Liver (tissue), 3 donors: ENCODE results near the gene ACTR2.

Experiments
- FOXA1 ChIP-seq: IDR thresholded peaks from 2 replicates; pipeline ENCODE4 v1.6.1; 2016; ENCODE audit warnings: antibody characterized with exemption
- HNF4A ChIP-seq, 2 donors: conservative IDR thresholded peaks; 2 replicates each; pipeline ENCODE4 v1.6.1; 2016; ENCODE audit warnings: antibody characterized with exemption in 2 of 2, mild to moderate bottlenecking in 2 of 2
- JUND ChIP-seq, 2 donors: IDR thresholded peaks; 2 replicates each; pipeline ENCODE4 v1.6.1; 2016; ENCODE audit warnings: antibody characterized with exemption in 2 of 2
- RAD21 ChIP-seq, 2 donors: IDR thresholded peaks; 2 replicates each; pipeline ENCODE4 v1.6.1; 2016; ENCODE audit warnings: antibody characterized with exemption in 2 of 2, mild to moderate bottlenecking in 2 of 2
- SP1 ChIP-seq: IDR thresholded peaks from 2 replicates; pipeline ENCODE4 v1.6.1; 2018; ENCODE audit warnings: antibody characterized with exemption, mild to moderate bottlenecking
- YY1 ChIP-seq: IDR thresholded peaks from 2 replicates; pipeline ENCODE4 v1.6.1; 2016; ENCODE audit warnings: antibody characterized with exemption, mild to moderate bottlenecking
- TF ChIP-seq, protein P1 (sequence below): fragments of 150-350 bp; IDR thresholded peaks from 2 replicates; pipeline ENCODE4 v1.5.1; 2017; ENCODE audit warnings: improper control_type of control experiment, low read depth, low read length; ENCODE audit not compliant: missing input control
- TF ChIP-seq, protein P2 (sequence below): IDR thresholded peaks from 2 replicates; pipeline ENCODE4 v1.6.1; 2016; ENCODE audit warnings: antibody characterized with exemption, mild to moderate bottlenecking
- TF ChIP-seq, protein P3 (sequence below): IDR thresholded peaks from 2 replicates; pipeline ENCODE4 v1.6.1; 2016; ENCODE audit warnings: antibody characterized with exemption
- TF ChIP-seq, protein P4 (sequence below): IDR thresholded peaks from 2 replicates; pipeline ENCODE4 v1.6.1; 2016; ENCODE audit warnings: antibody characterized with exemption
- TF ChIP-seq, protein P5 (sequence below): IDR thresholded peaks from 2 replicates; pipeline ENCODE4 v1.6.1; 2016; ENCODE audit warnings: antibody characterized with exemption
- donor health status: healthy.
- donor health status: healthy.

DNA sequence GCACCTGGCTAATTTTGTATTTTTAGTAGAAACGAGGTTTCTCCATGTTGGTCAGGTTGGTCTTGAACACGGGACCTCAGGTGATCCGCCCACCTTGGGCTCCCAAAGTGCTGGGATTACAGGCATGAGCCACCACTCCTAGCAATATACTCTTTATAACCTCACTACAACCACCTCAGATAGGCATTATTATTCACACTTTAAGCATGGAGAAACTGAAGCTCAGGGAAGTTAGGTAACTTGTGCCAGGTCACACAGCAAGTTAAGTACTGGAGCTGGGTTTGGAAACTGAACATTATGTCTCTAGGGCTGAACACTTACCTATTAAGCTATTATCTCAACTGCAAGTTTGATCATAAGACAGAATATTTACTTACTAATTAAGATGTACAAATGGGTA, 42.6 kb upstream of the ACTR2 start:
- TF ChIP-seq FOXA1, result no peak
- TF ChIP-seq YY1, result no peak
- TF ChIP-seq, protein P1, sequence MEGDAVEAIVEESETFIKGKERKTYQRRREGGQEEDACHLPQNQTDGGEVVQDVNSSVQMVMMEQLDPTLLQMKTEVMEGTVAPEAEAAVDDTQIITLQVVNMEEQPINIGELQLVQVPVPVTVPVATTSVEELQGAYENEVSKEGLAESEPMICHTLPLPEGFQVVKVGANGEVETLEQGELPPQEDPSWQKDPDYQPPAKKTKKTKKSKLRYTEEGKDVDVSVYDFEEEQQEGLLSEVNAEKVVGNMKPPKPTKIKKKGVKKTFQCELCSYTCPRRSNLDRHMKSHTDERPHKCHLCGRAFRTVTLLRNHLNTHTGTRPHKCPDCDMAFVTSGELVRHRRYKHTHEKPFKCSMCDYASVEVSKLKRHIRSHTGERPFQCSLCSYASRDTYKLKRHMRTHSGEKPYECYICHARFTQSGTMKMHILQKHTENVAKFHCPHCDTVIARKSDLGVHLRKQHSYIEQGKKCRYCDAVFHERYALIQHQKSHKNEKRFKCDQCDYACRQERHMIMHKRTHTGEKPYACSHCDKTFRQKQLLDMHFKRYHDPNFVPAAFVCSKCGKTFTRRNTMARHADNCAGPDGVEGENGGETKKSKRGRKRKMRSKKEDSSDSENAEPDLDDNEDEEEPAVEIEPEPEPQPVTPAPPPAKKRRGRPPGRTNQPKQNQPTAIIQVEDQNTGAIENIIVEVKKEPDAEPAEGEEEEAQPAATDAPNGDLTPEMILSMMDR, result no peak
- TF ChIP-seq, protein P2, sequence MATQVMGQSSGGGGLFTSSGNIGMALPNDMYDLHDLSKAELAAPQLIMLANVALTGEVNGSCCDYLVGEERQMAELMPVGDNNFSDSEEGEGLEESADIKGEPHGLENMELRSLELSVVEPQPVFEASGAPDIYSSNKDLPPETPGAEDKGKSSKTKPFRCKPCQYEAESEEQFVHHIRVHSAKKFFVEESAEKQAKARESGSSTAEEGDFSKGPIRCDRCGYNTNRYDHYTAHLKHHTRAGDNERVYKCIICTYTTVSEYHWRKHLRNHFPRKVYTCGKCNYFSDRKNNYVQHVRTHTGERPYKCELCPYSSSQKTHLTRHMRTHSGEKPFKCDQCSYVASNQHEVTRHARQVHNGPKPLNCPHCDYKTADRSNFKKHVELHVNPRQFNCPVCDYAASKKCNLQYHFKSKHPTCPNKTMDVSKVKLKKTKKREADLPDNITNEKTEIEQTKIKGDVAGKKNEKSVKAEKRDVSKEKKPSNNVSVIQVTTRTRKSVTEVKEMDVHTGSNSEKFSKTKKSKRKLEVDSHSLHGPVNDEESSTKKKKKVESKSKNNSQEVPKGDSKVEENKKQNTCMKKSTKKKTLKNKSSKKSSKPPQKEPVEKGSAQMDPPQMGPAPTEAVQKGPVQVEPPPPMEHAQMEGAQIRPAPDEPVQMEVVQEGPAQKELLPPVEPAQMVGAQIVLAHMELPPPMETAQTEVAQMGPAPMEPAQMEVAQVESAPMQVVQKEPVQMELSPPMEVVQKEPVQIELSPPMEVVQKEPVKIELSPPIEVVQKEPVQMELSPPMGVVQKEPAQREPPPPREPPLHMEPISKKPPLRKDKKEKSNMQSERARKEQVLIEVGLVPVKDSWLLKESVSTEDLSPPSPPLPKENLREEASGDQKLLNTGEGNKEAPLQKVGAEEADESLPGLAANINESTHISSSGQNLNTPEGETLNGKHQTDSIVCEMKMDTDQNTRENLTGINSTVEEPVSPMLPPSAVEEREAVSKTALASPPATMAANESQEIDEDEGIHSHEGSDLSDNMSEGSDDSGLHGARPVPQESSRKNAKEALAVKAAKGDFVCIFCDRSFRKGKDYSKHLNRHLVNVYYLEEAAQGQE, result no peak
- TF ChIP-seq SP1, result no peak
- TF ChIP-seq, protein P3, sequence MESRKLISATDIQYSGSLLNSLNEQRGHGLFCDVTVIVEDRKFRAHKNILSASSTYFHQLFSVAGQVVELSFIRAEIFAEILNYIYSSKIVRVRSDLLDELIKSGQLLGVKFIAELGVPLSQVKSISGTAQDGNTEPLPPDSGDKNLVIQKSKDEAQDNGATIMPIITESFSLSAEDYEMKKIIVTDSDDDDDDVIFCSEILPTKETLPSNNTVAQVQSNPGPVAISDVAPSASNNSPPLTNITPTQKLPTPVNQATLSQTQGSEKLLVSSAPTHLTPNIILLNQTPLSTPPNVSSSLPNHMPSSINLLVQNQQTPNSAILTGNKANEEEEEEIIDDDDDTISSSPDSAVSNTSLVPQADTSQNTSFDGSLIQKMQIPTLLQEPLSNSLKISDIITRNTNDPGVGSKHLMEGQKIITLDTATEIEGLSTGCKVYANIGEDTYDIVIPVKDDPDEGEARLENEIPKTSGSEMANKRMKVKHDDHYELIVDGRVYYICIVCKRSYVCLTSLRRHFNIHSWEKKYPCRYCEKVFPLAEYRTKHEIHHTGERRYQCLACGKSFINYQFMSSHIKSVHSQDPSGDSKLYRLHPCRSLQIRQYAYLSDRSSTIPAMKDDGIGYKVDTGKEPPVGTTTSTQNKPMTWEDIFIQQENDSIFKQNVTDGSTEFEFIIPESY, result no peak
- TF ChIP-seq RAD21 (IDR thresholded peaks at IDR 0.05), result no peak
- TF ChIP-seq, protein P4, sequence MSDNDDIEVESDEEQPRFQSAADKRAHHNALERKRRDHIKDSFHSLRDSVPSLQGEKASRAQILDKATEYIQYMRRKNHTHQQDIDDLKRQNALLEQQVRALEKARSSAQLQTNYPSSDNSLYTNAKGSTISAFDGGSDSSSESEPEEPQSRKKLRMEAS, result no peak
- no peak for TF ChIP-seq HNF4A (conservative IDR thresholded peaks at IDR 0.05)
- no peak for TF ChIP-seq JUND (IDR thresholded peaks at IDR 0.05)
- TF ChIP-seq, protein P5, sequence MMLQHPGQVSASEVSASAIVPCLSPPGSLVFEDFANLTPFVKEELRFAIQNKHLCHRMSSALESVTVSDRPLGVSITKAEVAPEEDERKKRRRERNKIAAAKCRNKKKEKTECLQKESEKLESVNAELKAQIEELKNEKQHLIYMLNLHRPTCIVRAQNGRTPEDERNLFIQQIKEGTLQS, result no peak
